Measurements from ENCODE around the gene CADPS2. TPM values are rescaled to one million over a fixed set of nuclear protein-coding genes. Genes with fewer than 3 reads are reported as not detected.

Gene CADPS2
- total RNA-seq, 4 donors from 2014 or later: 2.1 to 3.7 (median 2.8) TPM

- in situ Hi-C loops (cut with MboI; ENCODE audit: low sequenced_read_pairs in 4 of 4) (no loop called here), intact Hi-C loops (cut with DNase I; ENCODE audit: low total_unique reads) (no loop called here)
- no peaks in the 10 kb centered on the region for H3K9me3 ChIP-seq
- no peaks in the 10 kb centered on the region for H3K36me3 ChIP-seq
- ATAC-seq: no peak
- H3K27ac ChIP-seq: no peak overlapping the region
- TF ChIP-seq POLR2A (IDR thresholded peaks at IDR 0.05) (no peak), CTCF (IDR thresholded peaks at IDR 0.05 in 4 of 5, conservative IDR thresholded peaks at IDR 0.05 in 1 of 5) (no peak)
- no peak for DNase-seq
- no peaks in the 10 kb centered on the region for H3K27me3 ChIP-seq
- no peak overlapping the region for H3K4me3 ChIP-seq
- no peaks in the 10 kb centered on the region for H3K4me1 ChIP-seq
Observed at GRCh38 chr7:122394512-122394911, 491.7 kb downstream of the CADPS2 start.

DNA sequence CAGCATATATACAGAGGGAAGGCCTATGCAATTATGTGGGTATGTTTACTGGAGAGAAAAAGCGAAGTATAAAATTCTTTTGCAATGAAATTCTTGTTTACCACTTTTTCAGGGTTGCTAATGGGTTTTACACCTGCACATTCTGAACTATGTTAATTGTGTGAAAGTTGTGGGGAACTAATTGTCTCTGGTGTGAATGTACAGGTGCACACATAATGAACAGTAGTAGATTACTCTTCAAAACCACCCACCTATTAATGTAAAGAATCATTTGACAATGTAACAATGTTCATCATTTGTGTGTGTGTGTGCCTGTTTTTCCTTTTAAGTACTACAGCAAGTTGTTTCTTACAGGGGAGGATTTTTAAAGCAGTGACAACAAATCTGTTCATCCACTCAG is 501.7 kb downstream of the CADPS2 start:
- ATAC-seq (no peak), DNase-seq (no peak)
- in situ Hi-C loops (cut with MboI; ENCODE audit: low sequenced_read_pairs in 4 of 4): no loop called here
- TF ChIP-seq POLR2A (IDR thresholded peaks at IDR 0.05) (no peak), CTCF (IDR thresholded peaks at IDR 0.05 in 4 of 5, conservative IDR thresholded peaks at IDR 0.05 in 1 of 5) (no peak)
- H3K9me3 ChIP-seq: no peaks in the 10 kb centered on the region
- no peaks in the 10 kb centered on the region for H3K27me3 ChIP-seq
- intact Hi-C loops (cut with DNase I; ENCODE audit: low total_unique reads): no loop called here
- no peaks in the 10 kb centered on the region for H3K4me1 ChIP-seq
- H3K36me3 ChIP-seq: no peaks in the 10 kb centered on the region
- H3K27ac ChIP-seq: no peak overlapping the region
- H3K4me3 ChIP-seq: no peak overlapping the region

DNA sequence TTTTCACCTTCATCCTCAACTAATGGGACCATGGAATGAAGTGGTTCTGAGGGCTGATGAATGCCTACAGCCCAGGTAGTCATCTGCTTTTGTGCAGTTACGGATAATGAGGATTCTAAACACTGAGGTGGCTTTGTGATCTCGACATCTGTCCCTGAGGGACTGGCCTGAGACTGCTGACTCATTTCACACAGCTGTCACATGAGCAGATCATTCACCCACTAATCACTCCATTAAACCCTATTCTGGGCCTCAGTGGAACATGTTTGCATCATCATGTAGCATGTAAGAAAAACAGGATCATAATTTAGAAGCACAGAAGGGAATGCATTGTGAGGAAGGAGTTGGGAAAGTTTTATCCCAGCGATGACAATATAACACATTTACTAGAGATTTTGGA is 502.3 kb downstream of the CADPS2 start:
- no peak for ATAC-seq
- Histone ChIP-seq H3K27me3 (no peaks in the 10 kb centered on the region), H3K36me3 (no peaks in the 10 kb centered on the region), H3K4me1 (no peaks in the 10 kb centered on the region), H3K27ac (no peak overlapping the region), H3K9me3 (no peaks in the 10 kb centered on the region), H3K4me3 (no peak overlapping the region)
- DNase-seq: no peak
- intact Hi-C loops (cut with DNase I; ENCODE audit: low total_unique reads): no loop called here
- no peak for TF ChIP-seq CTCF (IDR thresholded peaks at IDR 0.05 in 4 of 5, conservative IDR thresholded peaks at IDR 0.05 in 1 of 5)
- in situ Hi-C loops (cut with MboI; ENCODE audit: low sequenced_read_pairs in 4 of 4): no loop called here

DNA sequence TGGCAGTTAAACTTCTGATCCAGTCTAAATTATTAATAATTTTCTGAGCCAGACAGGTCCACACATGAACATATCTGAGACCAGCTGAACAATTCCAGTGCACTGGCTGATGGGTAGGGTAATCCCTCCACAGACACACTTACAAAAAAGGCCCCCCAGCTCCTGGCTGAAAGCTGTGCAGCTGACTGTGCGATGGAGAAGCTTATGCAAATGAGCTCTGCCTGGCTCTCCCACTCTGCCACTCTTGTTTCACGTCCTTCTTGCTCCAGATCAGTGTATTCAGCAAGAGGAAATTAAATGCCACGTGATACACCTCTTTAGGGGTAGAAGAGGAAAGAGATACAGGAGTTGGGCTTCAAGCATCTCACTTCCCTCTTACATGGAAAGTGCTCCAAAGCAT is 505.3 kb downstream of the CADPS2 start:
- no peak for TF ChIP-seq POLR2A (IDR thresholded peaks at IDR 0.05)
- no peak for TF ChIP-seq CTCF (IDR thresholded peaks at IDR 0.05 in 4 of 5, conservative IDR thresholded peaks at IDR 0.05 in 1 of 5)
- no peak for ATAC-seq
- intact Hi-C loops (cut with DNase I; ENCODE audit: low total_unique reads): no loop called here
- Histone ChIP-seq H3K4me1 (no peaks in the 10 kb centered on the region), H3K4me3 (no peak overlapping the region), H3K27ac (no peak overlapping the region), H3K27me3 (no peaks in the 10 kb centered on the region), H3K36me3 (no peaks in the 10 kb centered on the region), H3K9me3 (no peaks in the 10 kb centered on the region)
- DNase-seq: no peak
- in situ Hi-C loops (cut with MboI; ENCODE audit: low sequenced_read_pairs in 4 of 4): no loop called here

DNA sequence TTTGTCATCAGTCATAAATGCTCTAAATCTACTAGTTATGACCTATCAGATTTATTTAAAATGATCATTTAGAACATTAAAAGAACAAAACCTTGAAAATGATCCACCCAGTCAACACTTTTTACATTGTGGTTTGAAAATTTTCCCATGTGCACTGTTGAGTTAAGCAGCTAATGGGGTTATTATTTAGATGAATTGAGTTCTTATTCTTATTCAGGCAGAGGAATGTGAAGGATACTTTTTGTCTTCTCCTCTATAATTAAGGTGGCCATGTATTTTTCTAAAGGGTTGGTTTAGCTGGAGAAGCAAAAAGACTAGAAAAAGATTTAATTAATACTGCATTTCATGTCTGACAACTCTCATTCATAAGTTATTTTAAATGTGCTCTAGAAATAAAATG is 506.8 kb downstream of the CADPS2 start:
- Histone ChIP-seq H3K9me3 (no peaks in the 10 kb centered on the region), H3K27ac (no peak overlapping the region), H3K4me3 (no peak overlapping the region), H3K4me1 (no peaks in the 10 kb centered on the region), H3K36me3 (no peaks in the 10 kb centered on the region), H3K27me3 (no peaks in the 10 kb centered on the region)
- in situ Hi-C loops (cut with MboI; ENCODE audit: low sequenced_read_pairs in 4 of 4): no loop called here
- TF ChIP-seq CTCF (IDR thresholded peaks at IDR 0.05 in 4 of 5, conservative IDR thresholded peaks at IDR 0.05 in 1 of 5) (no peak), POLR2A (IDR thresholded peaks at IDR 0.05) (no peak)
- intact Hi-C loops (cut with DNase I; ENCODE audit: low total_unique reads): no loop called here
- ATAC-seq (no peak), DNase-seq (no peak)
